ENCODE measurements around the gene GFM1.

GRCh38 chr3:158739661-158740060, 95.3 kb downstream of the GFM1 start:
- no peak for TF ChIP-seq POLR2AphosphoS5 (IDR thresholded peaks at IDR 0.05; ENCODE audit: low read depth, low read length)
- TF ChIP-seq POLR2A (IDR thresholded peaks at IDR 0.05; ENCODE audit: low read depth, low read length) = no peak
